ENCODE data around the gene PDPN. TPM values are rescaled to one million over a fixed set of nuclear protein-coding genes. Genes with fewer than 3 reads are reported as not detected.
"Not testable (repeated sequence)": the region's sequence is repeated elsewhere in the genome, so short reads cannot be mapped to it uniquely, and the experiment has no call there.

The PDPN gene
- total RNA-seq, 1 donor from 2014 or later, result 3.2 TPM

DNA sequence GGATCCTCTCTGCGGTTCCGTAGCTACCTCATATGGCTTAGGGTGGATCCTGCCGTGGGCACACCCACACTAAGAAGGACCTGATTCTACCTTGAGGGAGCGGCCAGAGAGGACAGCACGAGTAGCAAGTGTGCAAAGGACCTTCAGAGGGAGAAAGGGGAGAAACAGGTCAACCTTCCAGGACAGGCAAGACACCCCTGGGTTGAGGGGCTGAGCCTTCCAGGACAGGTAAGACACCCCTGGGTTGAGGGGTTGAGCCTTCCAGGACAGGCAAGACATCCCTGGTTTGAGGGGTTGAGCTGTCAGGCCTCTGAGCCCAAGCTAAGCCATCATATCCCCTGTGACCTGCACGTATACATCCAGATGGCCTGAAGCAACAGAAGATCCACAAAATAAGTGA is 23.1 kb upstream of the PDPN start:
- no peak for FAIRE-seq
- Histone ChIP-seq H3K36me3 (ENCODE audit: control insufficient read depth, insufficient read depth, low read length) (no peaks in the 10 kb centered on the region), H3K27me3 (ENCODE audit: control insufficient read depth, insufficient read depth, low read length) (no peaks in the 10 kb centered on the region), H3K4me3 (ENCODE audit: low read depth, low read length) (no peak overlapping the region)
- TF ChIP-seq, protein P1, sequence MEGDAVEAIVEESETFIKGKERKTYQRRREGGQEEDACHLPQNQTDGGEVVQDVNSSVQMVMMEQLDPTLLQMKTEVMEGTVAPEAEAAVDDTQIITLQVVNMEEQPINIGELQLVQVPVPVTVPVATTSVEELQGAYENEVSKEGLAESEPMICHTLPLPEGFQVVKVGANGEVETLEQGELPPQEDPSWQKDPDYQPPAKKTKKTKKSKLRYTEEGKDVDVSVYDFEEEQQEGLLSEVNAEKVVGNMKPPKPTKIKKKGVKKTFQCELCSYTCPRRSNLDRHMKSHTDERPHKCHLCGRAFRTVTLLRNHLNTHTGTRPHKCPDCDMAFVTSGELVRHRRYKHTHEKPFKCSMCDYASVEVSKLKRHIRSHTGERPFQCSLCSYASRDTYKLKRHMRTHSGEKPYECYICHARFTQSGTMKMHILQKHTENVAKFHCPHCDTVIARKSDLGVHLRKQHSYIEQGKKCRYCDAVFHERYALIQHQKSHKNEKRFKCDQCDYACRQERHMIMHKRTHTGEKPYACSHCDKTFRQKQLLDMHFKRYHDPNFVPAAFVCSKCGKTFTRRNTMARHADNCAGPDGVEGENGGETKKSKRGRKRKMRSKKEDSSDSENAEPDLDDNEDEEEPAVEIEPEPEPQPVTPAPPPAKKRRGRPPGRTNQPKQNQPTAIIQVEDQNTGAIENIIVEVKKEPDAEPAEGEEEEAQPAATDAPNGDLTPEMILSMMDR (IDR thresholded peaks at IDR 0.05; ENCODE audit: insufficient read depth, low read length, severe bottlenecking), result no peak
- DNase-seq (ENCODE audit: low read depth), result no peak

DNA sequence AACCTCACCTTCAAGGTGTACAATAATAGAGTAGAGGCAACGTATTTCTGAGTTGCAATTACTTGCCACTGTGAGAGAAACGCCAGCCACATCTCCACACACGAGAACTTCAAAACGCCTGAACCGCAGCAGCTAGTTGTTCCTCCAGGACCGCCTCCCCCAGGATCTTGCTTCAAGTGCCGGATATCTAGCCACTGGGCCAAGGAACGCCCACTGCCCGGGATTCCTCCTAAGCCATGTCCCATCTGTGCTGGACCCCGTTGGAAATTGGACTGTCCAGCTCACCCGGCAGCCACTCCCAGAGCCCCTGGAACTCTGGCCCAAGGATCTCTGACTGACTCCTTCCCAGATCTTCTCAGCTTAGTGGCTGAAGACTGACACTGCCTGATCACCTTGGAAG is 20.7 kb upstream of the PDPN start:
- H3K27me3 ChIP-seq (ENCODE audit: control insufficient read depth, insufficient read depth, low read length); H3K36me3 ChIP-seq (ENCODE audit: control insufficient read depth, insufficient read depth, low read length); H3K4me3 ChIP-seq (ENCODE audit: low read depth, low read length); FAIRE-seq; DNase-seq (ENCODE audit: low read depth): not testable (repeated sequence)

DNA sequence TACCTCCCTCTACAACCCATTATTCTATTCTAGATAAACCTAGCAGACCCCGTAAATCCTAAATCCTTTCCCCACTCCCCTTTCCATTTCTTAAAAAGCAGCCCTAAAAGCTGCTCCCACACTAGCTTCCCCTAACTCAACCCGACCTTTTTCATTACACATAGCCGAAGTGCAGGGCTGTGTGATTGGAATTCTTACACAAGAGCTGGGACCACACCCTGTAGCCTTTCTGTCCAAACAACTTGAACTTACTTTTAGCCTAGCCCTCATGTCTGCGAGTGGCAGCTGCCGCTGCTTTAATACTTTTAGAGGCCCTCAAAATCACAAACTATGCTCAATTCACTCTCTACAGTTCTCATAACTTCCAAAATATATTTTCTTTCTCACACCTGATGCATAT is 19.6 kb upstream of the PDPN start:
- Histone ChIP-seq H3K27me3 (ENCODE audit: control insufficient read depth, insufficient read depth, low read length) (no peaks in the 10 kb centered on the region), H3K36me3 (ENCODE audit: control insufficient read depth, insufficient read depth, low read length) (no peaks in the 10 kb centered on the region), H3K4me3 (ENCODE audit: low read depth, low read length) (no peak overlapping the region)
- TF ChIP-seq, protein P1 (IDR thresholded peaks at IDR 0.05; ENCODE audit: insufficient read depth, low read length, severe bottlenecking), result no peak
- DNase-seq (ENCODE audit: low read depth) (no peak), FAIRE-seq (no peak)

DNA sequence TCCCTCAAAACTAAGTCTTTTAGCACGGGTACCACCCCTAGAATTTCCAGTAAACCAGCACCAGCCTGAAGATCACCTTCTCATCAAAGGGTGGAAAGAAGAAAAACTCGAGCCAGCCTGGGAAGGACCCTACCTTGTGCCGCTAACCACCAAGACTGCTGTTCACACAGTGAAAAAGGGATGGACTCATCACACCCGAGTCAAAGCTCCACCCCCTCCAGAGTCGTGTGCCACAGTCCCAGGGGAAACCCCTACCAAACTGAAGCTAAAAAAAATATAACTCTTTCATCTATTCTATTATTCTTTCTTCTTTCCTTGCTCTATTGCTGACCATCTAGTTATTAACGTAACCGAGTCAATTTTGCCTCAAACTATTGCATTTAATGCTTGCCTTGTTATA is 13.2 kb upstream of the PDPN start:
- not testable (repeated sequence) for FAIRE-seq; DNase-seq (ENCODE audit: low read depth); H3K4me3 ChIP-seq (ENCODE audit: low read depth, low read length); H3K27me3 ChIP-seq (ENCODE audit: control insufficient read depth, insufficient read depth, low read length); H3K36me3 ChIP-seq (ENCODE audit: control insufficient read depth, insufficient read depth, low read length)

GRCh38 chr1:13570924-13571323 is 12.7 kb upstream of the PDPN start:
- TF ChIP-seq, protein P1 (IDR thresholded peaks at IDR 0.05; ENCODE audit: insufficient read depth, low read length, severe bottlenecking), result peak; percentile 55

GRCh38 chr1:13573586-13573985 is 10.0 kb upstream of the PDPN start:
- DNase-seq (ENCODE audit: low read depth), result no peak
- TF ChIP-seq, protein P1 (IDR thresholded peaks at IDR 0.05; ENCODE audit: insufficient read depth, low read length, severe bottlenecking), result no peak
- no peaks in the 10 kb centered on the region for H3K27me3 ChIP-seq (ENCODE audit: control insufficient read depth, insufficient read depth, low read length)

More at GRCh38 chr1:13570924-13571323, 12.7 kb upstream of the PDPN start:
- no peak for FAIRE-seq
- H3K36me3 ChIP-seq (ENCODE audit: control insufficient read depth, insufficient read depth, low read length), result no peaks in the 10 kb centered on the region
- H3K27me3 ChIP-seq (ENCODE audit: control insufficient read depth, insufficient read depth, low read length), result no peaks in the 10 kb centered on the region
- no peak for DNase-seq (ENCODE audit: low read depth)
- H3K4me3 ChIP-seq (ENCODE audit: low read depth, low read length), result no peak overlapping the region

GRCh38 chr1:13576926-13577325 is 6.7 kb upstream of the PDPN start:
- no peaks in the 10 kb centered on the region for H3K27me3 ChIP-seq (ENCODE audit: control insufficient read depth, insufficient read depth, low read length)

More at GRCh38 chr1:13573586-13573985, 10.0 kb upstream of the PDPN start:
- Histone ChIP-seq H3K36me3 (ENCODE audit: control insufficient read depth, insufficient read depth, low read length) (no peaks in the 10 kb centered on the region), H3K4me3 (ENCODE audit: low read depth, low read length) (no peak overlapping the region)
- no peak for FAIRE-seq

More at GRCh38 chr1:13576926-13577325, 6.7 kb upstream of the PDPN start:
- no peak for FAIRE-seq
- DNase-seq (ENCODE audit: low read depth), result no peak
- TF ChIP-seq, protein P1 (IDR thresholded peaks at IDR 0.05; ENCODE audit: insufficient read depth, low read length, severe bottlenecking), result no peak
- no peaks in the 10 kb centered on the region for H3K36me3 ChIP-seq (ENCODE audit: control insufficient read depth, insufficient read depth, low read length)
- no peak overlapping the region for H3K4me3 ChIP-seq (ENCODE audit: low read depth, low read length)
